Loucy (cell line): ENCODE measurements around the gene DOCK6.

Source experiments
- H2AFZ ChIP-seq: fragments of 200-600 bp; sonication (generic); 2 replicates; pipeline ENCODE4 v1.6.0; 2016; ENCODE audit warnings: antibody characterized with exemption, mild to moderate bottlenecking, low read length, moderate library complexity
- H3F3A ChIP-seq: fragments of 200-600 bp; 2 replicates; pipeline ENCODE4 v1.6.0; 2016; ENCODE audit warnings: antibody characterized with exemption, low read depth, mild to moderate bottlenecking
- H3K27me3 ChIP-seq: fragments of 200-600 bp; sonication (generic); 2 replicates; pipeline ENCODE4 v1.6.1; 2014; ENCODE audit warnings: low read length, mild to moderate bottlenecking; ENCODE audit not compliant: insufficient read depth, poor library complexity, severe bottlenecking
- H3K36me3 ChIP-seq: fragments of 200-600 bp; sonication (generic); 2 replicates; pipeline ENCODE4 v1.6.1; 2016; ENCODE audit warnings: low read length; ENCODE audit not compliant: insufficient read depth
- H3K4me1 ChIP-seq: fragments of 200-600 bp; sonication (generic); 2 replicates; pipeline ENCODE4 v1.5.1; 2014; ENCODE audit warnings: low read length, mild to moderate bottlenecking; ENCODE audit not compliant: insufficient read depth, poor library complexity, severe bottlenecking
- H3K4me2 ChIP-seq: fragments of 200-600 bp; sonication (generic); 2 replicates; pipeline ENCODE4 v1.6.0; 2014; ENCODE audit warnings: antibody characterized with exemption, low read length, low read depth, mild to moderate bottlenecking; ENCODE audit not compliant: poor library complexity, severe bottlenecking
- H3K4me3 ChIP-seq: fragments of 200-600 bp; sonication (generic); 2 replicates; pipeline ENCODE4 v1.5.1; 2014; ENCODE audit warnings: low read length, mild to moderate bottlenecking, mixed read lengths; ENCODE audit not compliant: poor library complexity, severe bottlenecking
- H3K79me2 ChIP-seq: fragments of 200-600 bp; sonication (generic); 2 replicates; pipeline ENCODE4 v1.6.1; 2014; ENCODE audit warnings: low read length; ENCODE audit not compliant: insufficient read depth
- H3K9ac ChIP-seq: fragments of 200-600 bp; sonication (generic); 2 replicates; pipeline ENCODE4 v1.6.0; 2014; ENCODE audit warnings: mild to moderate bottlenecking, low read depth, low read length, moderate library complexity; ENCODE audit not compliant: poor library complexity, severe bottlenecking
- H3K9me2 ChIP-seq: fragments of 200-600 bp; sonication (generic); replicated peaks from 2 replicates; pipeline ENCODE4 v1.6.1; 2016; ENCODE audit warnings: low read depth, low read length, mixed read lengths
- H3K9me3 ChIP-seq: fragments of 200-600 bp; sonication (generic); 2 replicates; pipeline ENCODE4 v1.6.1; 2014; ENCODE audit warnings: mild to moderate bottlenecking, antibody characterized with exemption, low read length, low read depth; ENCODE audit not compliant: insufficient read depth
- H4K20me1 ChIP-seq: fragments of 200-600 bp; sonication (generic); 2 replicates; pipeline ENCODE4 v1.6.0; 2014; ENCODE audit warnings: antibody characterized with exemption, low read length, mild to moderate bottlenecking; ENCODE audit not compliant: insufficient read depth, poor library complexity, severe bottlenecking
- CTCF ChIP-seq: fragments of 200-600 bp; sonication (generic); conservative IDR thresholded peaks from 2 replicates; pipeline ENCODE4 v1.5.1; 2014; ENCODE audit warnings: mild to moderate bottlenecking, antibody characterized with exemption, low read length
- EZH2phosphoT487 ChIP-seq: fragments of 200-600 bp; IDR thresholded peaks from 2 replicates; pipeline ENCODE4 v1.6.1; 2018; ENCODE audit warnings: antibody characterized with exemption, mild to moderate bottlenecking, moderate library complexity, borderline replicate concordance

The DOCK6 gene

DNA sequence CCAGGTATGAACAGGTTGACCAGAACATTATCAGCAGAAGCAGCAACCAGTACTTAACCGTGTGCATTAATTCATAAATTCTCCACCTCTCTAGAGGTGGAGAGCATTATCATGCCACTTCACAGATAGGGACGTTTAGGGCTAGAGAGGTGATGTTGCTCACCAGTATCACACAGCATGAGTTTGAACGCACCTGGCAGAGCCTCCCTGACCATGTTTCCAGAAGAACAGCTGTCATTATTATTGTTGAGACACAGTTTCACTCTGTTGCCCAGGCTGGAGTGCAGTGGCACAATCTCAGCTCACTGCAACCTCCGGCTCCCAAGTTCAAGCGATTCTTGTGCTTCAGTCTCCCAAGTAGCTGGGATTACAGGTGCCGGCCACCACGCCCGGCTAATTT lies 71.8 kb downstream of the DOCK6 start:
- no peaks in the 10 kb centered on the region for H3F3A ChIP-seq
- H3K79me2 ChIP-seq, result no peaks in the 10 kb centered on the region
- no peaks in the 10 kb centered on the region for H3K36me3 ChIP-seq
- H3K9me2 ChIP-seq, result no peaks in the 10 kb centered on the region
- no peak overlapping the region for H3K4me2 ChIP-seq
- H3K4me1 ChIP-seq, result no peaks in the 10 kb centered on the region
- no peak overlapping the region for H3K9ac ChIP-seq
- no peak overlapping the region for H2AFZ ChIP-seq
- no peak overlapping the region for H3K4me3 ChIP-seq
- TF ChIP-seq EZH2phosphoT487 (no peak), CTCF (no peak)
- no peaks in the 10 kb centered on the region for H3K9me3 ChIP-seq
- no peaks in the 10 kb centered on the region for H3K27me3 ChIP-seq
- H4K20me1 ChIP-seq, result no peaks in the 10 kb centered on the region

DNA sequence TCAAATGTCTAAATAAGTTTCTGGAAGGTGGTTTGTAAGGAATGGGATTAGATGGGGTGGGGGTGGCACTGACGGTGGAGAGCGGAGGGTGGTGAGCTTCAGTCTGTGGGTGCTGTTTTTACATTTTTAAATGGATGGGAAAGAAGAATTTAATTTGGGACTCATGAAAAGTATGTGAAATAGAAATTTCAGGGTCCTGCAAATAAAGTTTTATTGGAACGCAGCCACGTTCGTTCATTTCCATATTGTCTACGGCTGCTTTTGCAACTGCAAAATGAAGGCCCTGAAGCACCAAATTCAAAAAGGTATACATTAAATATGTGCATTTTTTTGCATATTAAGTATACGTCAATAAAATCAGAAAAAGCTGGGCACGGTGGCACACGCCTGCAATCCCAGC lies 74.9 kb downstream of the DOCK6 start:
- no peak overlapping the region for H2AFZ ChIP-seq
- no peaks in the 10 kb centered on the region for H3K36me3 ChIP-seq
- H3K9ac ChIP-seq, result no peak overlapping the region
- H3K27me3 ChIP-seq, result no peaks in the 10 kb centered on the region
- H3K79me2 ChIP-seq, result no peaks in the 10 kb centered on the region
- no peaks in the 10 kb centered on the region for H3F3A ChIP-seq
- H3K4me3 ChIP-seq, result no peak overlapping the region
- TF ChIP-seq EZH2phosphoT487 (no peak), CTCF (no peak)
- H3K9me2 ChIP-seq, result no peaks in the 10 kb centered on the region
- no peak overlapping the region for H3K4me2 ChIP-seq
- no peaks in the 10 kb centered on the region for H4K20me1 ChIP-seq
- no peaks in the 10 kb centered on the region for H3K4me1 ChIP-seq
- no peaks in the 10 kb centered on the region for H3K9me3 ChIP-seq

GRCh38 chr19:11182994-11183393 lies 79.3 kb downstream of the DOCK6 start:
- no peaks in the 10 kb centered on the region for H3K27me3 ChIP-seq
- no peaks in the 10 kb centered on the region for H3K36me3 ChIP-seq
- H3F3A ChIP-seq, result no peaks in the 10 kb centered on the region
- no peak for TF ChIP-seq EZH2phosphoT487
- no peak for TF ChIP-seq CTCF
- H3K4me1 ChIP-seq, result no peaks in the 10 kb centered on the region
- no peaks in the 10 kb centered on the region for H3K9me2 ChIP-seq
- no peak overlapping the region for H2AFZ ChIP-seq
- H4K20me1 ChIP-seq, result no peaks in the 10 kb centered on the region
- no peaks in the 10 kb centered on the region for H3K9me3 ChIP-seq
- H3K9ac ChIP-seq, result no peak overlapping the region
- H3K79me2 ChIP-seq, result no peaks in the 10 kb centered on the region
- no peak overlapping the region for H3K4me3 ChIP-seq
- no peak overlapping the region for H3K4me2 ChIP-seq
